GM19023 (cell line): ENCODE data around the gene XRCC1.
A peak's percentile ranks its signal among the peaks of the same experiment; 100 is the strongest.
"Not testable (repeated sequence)": the region's sequence is repeated elsewhere in the genome, so short reads cannot be mapped to it uniquely, and the experiment has no call there.

Source experiments
- ATAC-seq: cut with Tn5 transposase; IDR thresholded peaks from one replicate; pipeline ENCODE4 v1.9.1; 2021; ENCODE audit warnings: mild to moderate bottlenecking, moderate library complexity; ENCODE audit not compliant: unreplicated experiment

The XRCC1 gene

GRCh38 chr19:43575156-43575950 is at the start of gene XRCC1, which contains the start of gene PINLYP:
Gene XRCC1, minus strand, starts transcription at chr19:43575527. Its CDS starts 69 bp downstream, at chr19:43575458.
Gene PINLYP, plus strand, starts transcription at chr19:43575801. Its CDS starts 1,391 bp downstream, at chr19:43577192.
- peak; percentile 97 for ATAC-seq

- no peak for ATAC-seq
Measured at GRCh38 chr19:43624933-43625332, 49.6 kb upstream of the XRCC1 start.

- ATAC-seq, result no peak
Measured at GRCh38 chr19:43623889-43624670, 48.8 kb upstream of the XRCC1 start.

- no peak for ATAC-seq
Measured at GRCh38 chr19:43622956-43623355, 47.6 kb upstream of the XRCC1 start.

- no peak for ATAC-seq
Measured at GRCh38 chr19:43622070-43622469, 46.7 kb upstream of the XRCC1 start.

- no peak for ATAC-seq
Measured at GRCh38 chr19:43620061-43621001, 45.0 kb upstream of the XRCC1 start.

- peak; percentile 76 for ATAC-seq
Measured at GRCh38 chr19:43619262-43620060, 44.1 kb upstream of the XRCC1 start, which contains the start of gene ZNF428. Gene ZNF428, minus strand, starts transcription at chr19:43619629. Its CDS starts 5,325 bp downstream, at chr19:43614304.

GRCh38 chr19:43618921-43619261 is 43.6 kb upstream of the XRCC1 start:
- ATAC-seq, result peak; percentile 19

GRCh38 chr19:43616954-43617353 is 41.6 kb upstream of the XRCC1 start:
- ATAC-seq, result no peak

- ATAC-seq, result no peak
Measured at GRCh38 chr19:43616306-43616705, 41.0 kb upstream of the XRCC1 start.

GRCh38 chr19:43612374-43612773 is 37.0 kb upstream of the XRCC1 start:
- ATAC-seq, result no peak

GRCh38 chr19:43611788-43612187 is 36.5 kb upstream of the XRCC1 start, which contains the start of gene SRRM5:
Gene SRRM5, plus strand, starts transcription at chr19:43612088. Its CDS starts 34 bp downstream, at chr19:43612122.
- ATAC-seq, result no peak

- ATAC-seq, result no peak
Measured at GRCh38 chr19:43610493-43610892, 35.2 kb upstream of the XRCC1 start.

GRCh38 chr19:43609872-43610271 is 34.5 kb upstream of the XRCC1 start:
- no peak for ATAC-seq

- no peak for ATAC-seq
Measured at GRCh38 chr19:43607238-43608205, 32.2 kb upstream of the XRCC1 start.

GRCh38 chr19:43606569-43607229 is 31.4 kb upstream of the XRCC1 start:
- ATAC-seq, result no peak

- ATAC-seq, result no peak
Measured at GRCh38 chr19:43605875-43606568, 30.7 kb upstream of the XRCC1 start.

GRCh38 chr19:43600326-43600725 is 25.0 kb upstream of the XRCC1 start:
- ATAC-seq, result not testable (repeated sequence)
